GM11168 (cell line): ENCODE results near the gene PPP1R13B.

Experiments used
- in situ Hi-C: fragments of 300-500 bp; cut with MboI; formaldehyde crosslinking; loops from one replicate; pipeline ENCODE4 v1.12.0; 2022; ENCODE audit warnings: low sequenced_read_pairs; ENCODE audit not compliant: unreplicated experiment

PPP1R13B gene

GRCh38 chr14:103692871-103693270, 154.5 kb downstream of the PPP1R13B start:
- in situ Hi-C loops: loop anchor here (25.0 kb wide), 1 partner anchor 106 kb away; no protein-coding TSS in a partner anchor

GRCh38 chr14:103692159-103692558, 155.2 kb downstream of the PPP1R13B start:
- in situ Hi-C loops: loop anchor here (25.0 kb wide), 1 partner anchor 105 kb away; no protein-coding TSS in a partner anchor

- in situ Hi-C loops: loop anchor here (25.0 kb wide), 1 partner anchor 104 kb away; no protein-coding TSS in a partner anchor
Measured at GRCh38 chr14:103691655-103692054, 155.7 kb downstream of the PPP1R13B start.

GRCh38 chr14:103690332-103690731, 157.0 kb downstream of the PPP1R13B start:
- in situ Hi-C loops: loop anchor here (25.0 kb wide), 1 partner anchor 103 kb away; no protein-coding TSS in a partner anchor

GRCh38 chr14:103688906-103689902, 158.2 kb downstream of the PPP1R13B start:
- in situ Hi-C loops: loop anchor here (25.0 kb wide), 1 partner anchor 102 kb away; no protein-coding TSS in a partner anchor

- in situ Hi-C loops: loop anchor here (25.0 kb wide), 1 partner anchor 101 kb away; no protein-coding TSS in a partner anchor
Measured at GRCh38 chr14:103688441-103688840, 158.9 kb downstream of the PPP1R13B start.

- in situ Hi-C loops: loop anchor here (25.0 kb wide), 1 partner anchor 100 kb away; no protein-coding TSS in a partner anchor
Measured at GRCh38 chr14:103687712-103688111, 159.7 kb downstream of the PPP1R13B start.

GRCh38 chr14:103686831-103687485, 160.4 kb downstream of the PPP1R13B start:
- in situ Hi-C loops: loop anchor here (25.0 kb wide), 1 partner anchor 100 kb away; no protein-coding TSS in a partner anchor

GRCh38 chr14:103685276-103686211, 161.8 kb downstream of the PPP1R13B start:
- in situ Hi-C loops: loop anchor here (25.0 kb wide), 1 partner anchor 98 kb away; no protein-coding TSS in a partner anchor

- in situ Hi-C loops: loop anchor here (25.0 kb wide), 1 partner anchor 98 kb away; no protein-coding TSS in a partner anchor
Measured at GRCh38 chr14:103684871-103685270, 162.5 kb downstream of the PPP1R13B start.

GRCh38 chr14:103684471-103684870, 162.9 kb downstream of the PPP1R13B start:
- in situ Hi-C loops: loop anchor here (25.0 kb wide), 1 partner anchor 97 kb away; no protein-coding TSS in a partner anchor
